Upper lobe of left lung (tissue), 4 donors: ENCODE results near the gene KLK1.

ENCODE experiments used
- EP300 ChIP-seq, 4 donors: sonication (generic); formaldehyde crosslinking; IDR thresholded peaks; one replicate each; pipeline ENCODE4 v1.5.1; 2017; ENCODE audit warnings: antibody characterized with exemption in 4 of 4, control low read depth in 2 of 4
- TF ChIP-seq, protein P1 (sequence below), 6 experiments: fragments of 450-650 bp in 4 of 6; fragments of 200-600 bp in 2 of 6; sonication (generic) in 2 of 6; IDR thresholded peaks; one replicate each; pipeline ENCODE4 v1.5.1; 2016 to 2019; ENCODE audit warnings: antibody characterized with exemption in 6 of 6

- TF ChIP-seq, protein P1, sequence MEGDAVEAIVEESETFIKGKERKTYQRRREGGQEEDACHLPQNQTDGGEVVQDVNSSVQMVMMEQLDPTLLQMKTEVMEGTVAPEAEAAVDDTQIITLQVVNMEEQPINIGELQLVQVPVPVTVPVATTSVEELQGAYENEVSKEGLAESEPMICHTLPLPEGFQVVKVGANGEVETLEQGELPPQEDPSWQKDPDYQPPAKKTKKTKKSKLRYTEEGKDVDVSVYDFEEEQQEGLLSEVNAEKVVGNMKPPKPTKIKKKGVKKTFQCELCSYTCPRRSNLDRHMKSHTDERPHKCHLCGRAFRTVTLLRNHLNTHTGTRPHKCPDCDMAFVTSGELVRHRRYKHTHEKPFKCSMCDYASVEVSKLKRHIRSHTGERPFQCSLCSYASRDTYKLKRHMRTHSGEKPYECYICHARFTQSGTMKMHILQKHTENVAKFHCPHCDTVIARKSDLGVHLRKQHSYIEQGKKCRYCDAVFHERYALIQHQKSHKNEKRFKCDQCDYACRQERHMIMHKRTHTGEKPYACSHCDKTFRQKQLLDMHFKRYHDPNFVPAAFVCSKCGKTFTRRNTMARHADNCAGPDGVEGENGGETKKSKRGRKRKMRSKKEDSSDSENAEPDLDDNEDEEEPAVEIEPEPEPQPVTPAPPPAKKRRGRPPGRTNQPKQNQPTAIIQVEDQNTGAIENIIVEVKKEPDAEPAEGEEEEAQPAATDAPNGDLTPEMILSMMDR (IDR thresholded peaks at IDR 0.05), result no peak
- no peak for TF ChIP-seq EP300 (IDR thresholded peaks at IDR 0.05)
These were observed 20.2 kb upstream of the KLK1 start for GRCh38 chr19:50843701-50844221.
